Lower leg skin (tissue), 4 donors: ENCODE results near the gene TRIM68. TPM values are rescaled to one million over a fixed set of nuclear protein-coding genes. Genes with fewer than 3 reads are reported as not detected.

Experiments
- DNase-seq, 2 donors: peaks; one replicate each; pipeline ENCODE4 v3.0.0-alpha.2; 2019; ENCODE audit warnings: low spot score in 2 of 2
- H3K4me3 ChIP-seq: fragments of 200-600 bp; sonication (generic); 2 replicates; pipeline ENCODE4 v1.5.1; 2017; ENCODE audit warnings: mild to moderate bottlenecking, low read depth; ENCODE audit not compliant: poor library complexity, severe bottlenecking
- POLR2A ChIP-seq, 2 donors: fragments of 450-650 bp; IDR thresholded peaks; one replicate each; pipeline ENCODE4 v1.6.1; 2016 to 2017; ENCODE audit warnings: antibody characterized with exemption in 2 of 2, mild to moderate bottlenecking in 1 of 2, moderate library complexity in 1 of 2
- WGBS, 2 donors: methylation state at CpG; one replicate each; pipeline ENCODE4 v1.1.5; 2018; 5-methylcytosine and 5-hydroxymethylcytosine counted together
- intact Hi-C: fragments of 100-400 bp; cut with DNase I; formaldehyde crosslinking; loops from one replicate; pipeline ENCODE4 v1.15.0; 2023; ENCODE audit warnings: low total_unique reads
- total RNA-seq, 4 donors: library from RNA; depleted of rRNA; stranded (reverse); fragments of >200 nt; gene quantifications; one replicate each; pipeline ENCODE4 v1.1.0, GENCODE V29; 2016
- TF ChIP-seq, protein P1 (sequence below), 3 donors: fragments of 450-650 bp; IDR thresholded peaks; one replicate each; pipeline ENCODE4 v1.5.1; 2016; ENCODE audit warnings: antibody characterized with exemption in 3 of 3, mild to moderate bottlenecking in 3 of 3, moderate library complexity in 2 of 3

The TRIM68 gene
- total RNA-seq, 4 donors from 2014 or later, result 7.3 to 12.5 (median 8.9) TPM

DNA sequence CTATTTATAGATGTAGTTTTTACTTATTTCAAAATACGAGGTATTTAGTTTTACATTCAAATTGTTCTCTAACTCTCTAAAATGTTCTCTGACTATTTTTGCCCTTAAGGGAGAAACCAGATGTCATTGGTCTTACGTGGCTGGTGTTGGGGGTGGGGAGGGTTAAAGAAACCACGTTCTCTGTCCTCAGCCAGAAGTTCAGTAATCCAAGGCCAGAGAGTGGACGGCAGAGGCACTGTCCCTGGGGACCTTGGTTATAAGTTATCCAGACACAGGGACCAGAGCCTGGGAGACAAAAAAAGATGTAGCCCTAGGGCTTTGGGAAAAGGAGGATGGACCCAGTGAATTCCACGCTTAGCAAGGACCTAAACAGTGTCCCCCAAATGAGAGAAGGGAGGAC, 35.0 kb upstream of the TRIM68 start:
- intact Hi-C loops, result no loop called here
- no peak for TF ChIP-seq POLR2A (IDR thresholded peaks at IDR 0.05)
- TF ChIP-seq, protein P1, sequence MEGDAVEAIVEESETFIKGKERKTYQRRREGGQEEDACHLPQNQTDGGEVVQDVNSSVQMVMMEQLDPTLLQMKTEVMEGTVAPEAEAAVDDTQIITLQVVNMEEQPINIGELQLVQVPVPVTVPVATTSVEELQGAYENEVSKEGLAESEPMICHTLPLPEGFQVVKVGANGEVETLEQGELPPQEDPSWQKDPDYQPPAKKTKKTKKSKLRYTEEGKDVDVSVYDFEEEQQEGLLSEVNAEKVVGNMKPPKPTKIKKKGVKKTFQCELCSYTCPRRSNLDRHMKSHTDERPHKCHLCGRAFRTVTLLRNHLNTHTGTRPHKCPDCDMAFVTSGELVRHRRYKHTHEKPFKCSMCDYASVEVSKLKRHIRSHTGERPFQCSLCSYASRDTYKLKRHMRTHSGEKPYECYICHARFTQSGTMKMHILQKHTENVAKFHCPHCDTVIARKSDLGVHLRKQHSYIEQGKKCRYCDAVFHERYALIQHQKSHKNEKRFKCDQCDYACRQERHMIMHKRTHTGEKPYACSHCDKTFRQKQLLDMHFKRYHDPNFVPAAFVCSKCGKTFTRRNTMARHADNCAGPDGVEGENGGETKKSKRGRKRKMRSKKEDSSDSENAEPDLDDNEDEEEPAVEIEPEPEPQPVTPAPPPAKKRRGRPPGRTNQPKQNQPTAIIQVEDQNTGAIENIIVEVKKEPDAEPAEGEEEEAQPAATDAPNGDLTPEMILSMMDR (IDR thresholded peaks at IDR 0.05), result no peak
- no peak overlapping the region for H3K4me3 ChIP-seq
- WGBS, 2 donors, result 24 to 29% methylated on average over 5 of the region's 5 CpGs
- no peak for DNase-seq

DNA sequence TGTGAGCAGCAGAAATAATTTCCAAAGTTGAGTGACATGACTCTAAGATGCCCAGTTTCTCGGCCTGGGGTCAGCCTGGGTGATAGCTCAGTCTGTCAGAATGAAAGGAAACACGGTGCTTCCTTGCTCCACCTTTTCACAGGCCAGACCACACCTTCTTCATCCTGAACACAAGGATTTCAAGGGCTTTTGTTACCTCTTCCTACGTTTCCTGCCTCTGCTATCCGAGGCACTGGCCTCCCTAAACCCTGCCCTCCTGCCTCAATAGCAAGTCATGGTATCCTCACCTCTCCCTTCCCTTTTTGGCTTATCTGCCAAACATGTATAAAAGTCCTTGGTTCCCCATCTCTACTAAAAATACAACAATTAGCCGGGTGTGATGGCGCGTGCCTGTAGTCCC, 34.0 kb upstream of the TRIM68 start:
- intact Hi-C loops, result no loop called here
- DNase-seq, result no peak
- 81 to 83% methylated on average over 7 of the region's 7 CpGs for WGBS, 2 donors
- TF ChIP-seq, protein P1 (IDR thresholded peaks at IDR 0.05), result no peak
- no peak for TF ChIP-seq POLR2A (IDR thresholded peaks at IDR 0.05)
- H3K4me3 ChIP-seq, result no peak overlapping the region

DNA sequence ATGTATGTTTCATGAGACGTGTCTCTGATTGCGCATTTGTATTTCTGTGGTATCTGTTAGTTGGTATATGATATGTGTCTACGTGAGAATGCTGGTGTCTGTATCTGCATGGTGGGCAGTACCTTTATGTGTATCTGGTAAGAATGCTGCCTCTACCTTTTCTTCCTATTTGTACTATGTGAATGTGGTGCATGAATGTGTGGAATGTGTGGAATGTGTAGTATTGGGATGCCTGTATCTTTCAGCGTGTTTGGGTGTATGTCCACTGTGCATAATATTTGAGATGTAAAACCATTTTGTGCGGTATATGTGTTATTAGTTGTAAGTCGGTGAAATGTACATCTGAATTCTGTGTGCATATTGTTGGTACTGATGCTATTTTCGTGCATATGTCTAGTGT, 33.5 kb upstream of the TRIM68 start:
- DNase-seq, result no peak
- intact Hi-C loops, result no loop called here

GRCh38 chr11:4639931-4640330, 31.9 kb upstream of the TRIM68 start:
- intact Hi-C loops, result no loop called here
- DNase-seq, result no peak
- TF ChIP-seq POLR2A (IDR thresholded peaks at IDR 0.05), result no peak
- TF ChIP-seq, protein P1 (IDR thresholded peaks at IDR 0.05), result no peak
- no peak overlapping the region for H3K4me3 ChIP-seq
- WGBS, 2 donors, result 92% methylated on average over 6 of the region's 6 CpGs

More for the DNA sequence above, 33.5 kb upstream of the TRIM68 start:
- no peak overlapping the region for H3K4me3 ChIP-seq
- no peak for TF ChIP-seq POLR2A (IDR thresholded peaks at IDR 0.05)
- TF ChIP-seq, protein P1 (IDR thresholded peaks at IDR 0.05), result no peak
- WGBS, 2 donors, result 81 to 83% methylated on average over 7 of the region's 7 CpGs

DNA sequence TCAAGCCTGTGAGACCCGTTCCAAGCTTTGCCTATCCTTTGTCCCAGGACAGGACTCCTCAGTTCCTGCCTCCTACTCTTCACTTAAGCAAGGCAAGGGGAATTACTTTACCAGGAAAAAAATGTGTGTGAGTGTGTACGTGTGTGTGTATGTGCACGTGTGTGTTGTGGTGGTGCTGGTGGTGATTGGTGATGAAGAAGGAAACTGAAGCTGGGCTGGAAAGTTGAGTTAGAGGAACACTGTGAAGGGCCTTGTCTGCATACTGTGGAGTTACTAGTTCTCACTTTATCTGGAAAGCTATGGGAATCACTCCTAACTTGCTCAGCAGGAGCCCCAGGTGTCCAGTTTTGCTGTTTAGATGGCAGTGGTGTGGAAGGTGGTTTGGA, 29.6 kb upstream of the TRIM68 start:
- TF ChIP-seq POLR2A (IDR thresholded peaks at IDR 0.05), result no peak
- TF ChIP-seq, protein P1 (IDR thresholded peaks at IDR 0.05), result no peak
- no peak overlapping the region for H3K4me3 ChIP-seq
- no peak for DNase-seq
- intact Hi-C loops, result no loop called here
- 78 to 90% methylated on average over 3 of the region's 3 CpGs for WGBS, 2 donors

- WGBS, 2 donors, result 31 to 33% methylated on average over 20 to 21 of the region's 21 CpGs
- no peak within 1 kb of the TSS for H3K4me3 ChIP-seq
- intact Hi-C loops, result no loop called here
- peak; percentile 32 to 92 for DNase-seq
- TF ChIP-seq, protein P1 (IDR thresholded peaks at IDR 0.05), result no peak
- no peak for TF ChIP-seq POLR2A (IDR thresholded peaks at IDR 0.05)
Observed at GRCh38 chr11:4636962-4637661, 29.1 kb upstream of the TRIM68 start, which contains the start of gene OR51D1. TSS of gene OR51D1 (plus strand) at chr11:4637477. CDS start at chr11:4639791, 2,314 bp downstream.
